ENCODE results near the gene CNTNAP2. TPM values are rescaled to one million over a fixed set of nuclear protein-coding genes. Genes with fewer than 3 reads are reported as not detected.

CNTNAP2 gene
- total and polyA plus RNA-seq, 9 of the 15 experiments (the other 6 are each of a cell fraction or from before 2014, with no cell fraction given), result 0.04 to 0.62 (median 0.09) TPM; not detected in 4

DNA sequence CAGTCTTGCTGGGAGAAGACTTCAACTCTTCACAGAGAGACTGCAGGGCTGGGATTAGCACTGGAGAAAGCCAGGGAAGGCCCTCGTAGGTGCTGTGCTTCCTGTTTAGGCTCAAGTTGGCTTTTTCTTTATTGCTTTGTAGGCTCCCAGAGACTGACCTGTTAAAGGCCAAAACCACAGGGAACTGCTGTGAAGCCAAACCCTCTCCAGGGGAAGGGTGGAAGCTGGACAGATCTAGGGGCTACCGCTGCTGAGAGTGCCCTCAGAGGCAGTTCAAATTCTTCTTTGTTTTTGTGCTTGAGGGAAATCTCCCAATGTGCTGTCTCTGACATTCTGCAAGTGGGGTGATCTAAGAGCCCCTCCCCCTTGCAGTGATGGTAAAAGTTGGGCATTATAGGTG is 198.4 kb downstream of the CNTNAP2 start:
- no peak overlapping the region for H3K27ac ChIP-seq (ENCODE audit: extremely low read depth, low read depth, low read length)
- DNase-seq (ENCODE audit: extremely low read depth in 1 of 4, low spot score in 3 of 4) (no peak), FAIRE-seq (no peak), ATAC-seq (no peak)
- H3K9me3 ChIP-seq (replicated peaks; ENCODE audit: control insufficient read depth, insufficient read depth, low read depth, low read length), result no peaks in the 10 kb centered on the region; the same call in 1 of the 2 replicates
- CTCF ChIA-PET (ENCODE audit: low intra/inter-chr PET ratio), result no interaction called here
- no peaks in the 10 kb centered on the region for H3K27me3 ChIP-seq (ENCODE audit: control insufficient read depth in 2 of 2, insufficient read depth in 2 of 2, low read length in 2 of 2)
- H4K20me1 ChIP-seq (replicated peaks; ENCODE audit: control insufficient read depth, insufficient read depth, low read length), result no peaks in the 10 kb centered on the region
- no peaks in the 10 kb centered on the region for H3K79me2 ChIP-seq (ENCODE audit: control insufficient read depth, insufficient read depth, low read length)
- 0% methylated on average over 2 of the region's 2 CpGs for WGBS (ENCODE audit: insufficient coverage, low coverage, missing lambda C conversion rate)
- no peak overlapping the region for H3K9ac ChIP-seq (ENCODE audit: insufficient read depth in 1 of 2, low read depth in 2 of 2, low read length in 2 of 2)
- no peak overlapping the region for H3K4me2 ChIP-seq (ENCODE audit: insufficient read depth, low read length)
- no peaks in the 10 kb centered on the region for H3K9me1 ChIP-seq (ENCODE audit: control insufficient read depth, insufficient read depth, low read length)
- intact Hi-C loops (cut with micrococcal nuclease), result no loop called here
- no peak for TF ChIP-seq BHLHE40 (IDR thresholded peaks at IDR 0.05; ENCODE audit: low read length)
- TF ChIP-seq CREB1 (IDR thresholded peaks at IDR 0.05), result no peak
- TF ChIP-seq CREB1 (CRISPR knock-in tag; IDR thresholded peaks at IDR 0.05), result no peak
- no peak for TF ChIP-seq ZNF347 (CRISPR knock-in tag; IDR thresholded peaks at IDR 0.05; ENCODE audit: low read depth)
- TF ChIP-seq, protein P1, sequence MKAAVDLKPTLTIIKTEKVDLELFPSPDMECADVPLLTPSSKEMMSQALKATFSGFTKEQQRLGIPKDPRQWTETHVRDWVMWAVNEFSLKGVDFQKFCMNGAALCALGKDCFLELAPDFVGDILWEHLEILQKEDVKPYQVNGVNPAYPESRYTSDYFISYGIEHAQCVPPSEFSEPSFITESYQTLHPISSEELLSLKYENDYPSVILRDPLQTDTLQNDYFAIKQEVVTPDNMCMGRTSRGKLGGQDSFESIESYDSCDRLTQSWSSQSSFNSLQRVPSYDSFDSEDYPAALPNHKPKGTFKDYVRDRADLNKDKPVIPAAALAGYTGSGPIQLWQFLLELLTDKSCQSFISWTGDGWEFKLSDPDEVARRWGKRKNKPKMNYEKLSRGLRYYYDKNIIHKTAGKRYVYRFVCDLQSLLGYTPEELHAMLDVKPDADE (conservative IDR thresholded peaks at IDR 0.05; ENCODE audit: control insufficient read depth, low read depth, low read length), result no peak
- TF ChIP-seq SPI1 (IDR thresholded peaks at IDR 0.05; ENCODE audit: borderline replicate concordance, low read depth, low read length), result no peak
- POLR2A ChIA-PET, result interaction anchor here (0.5 kb wide), 1 partner anchor 1011 kb away, joined by 3 read pairs; no protein-coding TSS in a partner anchor
- no peaks in the 10 kb centered on the region for H3K4me1 ChIP-seq (replicated peaks in 1 of 2; ENCODE audit: control insufficient read depth in 2 of 2, insufficient read depth in 2 of 2, low read length in 2 of 2)
- BruUV-seq (replicated peaks), result no TSS peak
- H3K4me3 ChIP-seq, result no peak overlapping the region
- no peak overlapping the region for H2AFZ ChIP-seq (ENCODE audit: low read depth, low read length)
- no peaks in the 10 kb centered on the region for H3K36me3 ChIP-seq (ENCODE audit: control insufficient read depth, insufficient read depth, low read length)
- in situ Hi-C loops (cut with MboI), result no loop called here
